IPS-18c (cell line): Measurements from ENCODE around the gene SLC15A1.
"Not testable (repeated sequence)": the region's sequence is repeated elsewhere in the genome, so short reads cannot be mapped to it uniquely, and the experiment has no call there.

Experiments
- H3K4me3 ChIP-seq: 2 replicates; pipeline ENCODE4 v1.7.0; 2013; ENCODE audit warnings: low read depth, mild to moderate bottlenecking, low read length, moderate library complexity; ENCODE audit not compliant: insufficient read depth
- H3K9me3 ChIP-seq: one replicate; pipeline ENCODE4 v1.6.1; 2013; ENCODE audit warnings: mild to moderate bottlenecking, low read length, moderate library complexity; ENCODE audit not compliant: control insufficient read depth, insufficient read depth

The SLC15A1 gene

DNA sequence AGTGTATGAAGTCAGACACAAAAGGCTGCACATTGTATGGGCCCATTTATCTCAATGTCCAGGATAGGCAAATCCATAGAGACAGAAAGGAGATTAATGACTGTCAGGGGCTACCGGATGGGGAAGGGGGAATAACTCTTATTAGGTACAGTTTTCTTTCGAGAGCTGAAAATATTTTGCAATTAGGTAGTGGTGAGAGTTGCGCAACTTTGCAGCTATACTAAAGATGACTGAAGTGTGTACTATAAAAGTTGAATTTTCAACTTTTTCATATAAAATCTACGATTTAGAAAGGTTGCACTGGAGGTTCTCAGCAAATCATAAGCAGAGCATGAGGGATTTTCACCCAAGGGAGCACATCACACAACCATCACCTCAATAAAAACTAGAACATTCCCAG, 16.1 kb upstream of the SLC15A1 start:
- Histone ChIP-seq H3K9me3 (peaks cover 3% of the 10 kb centered on the region), H3K4me3 (no peak overlapping the region)

DNA sequence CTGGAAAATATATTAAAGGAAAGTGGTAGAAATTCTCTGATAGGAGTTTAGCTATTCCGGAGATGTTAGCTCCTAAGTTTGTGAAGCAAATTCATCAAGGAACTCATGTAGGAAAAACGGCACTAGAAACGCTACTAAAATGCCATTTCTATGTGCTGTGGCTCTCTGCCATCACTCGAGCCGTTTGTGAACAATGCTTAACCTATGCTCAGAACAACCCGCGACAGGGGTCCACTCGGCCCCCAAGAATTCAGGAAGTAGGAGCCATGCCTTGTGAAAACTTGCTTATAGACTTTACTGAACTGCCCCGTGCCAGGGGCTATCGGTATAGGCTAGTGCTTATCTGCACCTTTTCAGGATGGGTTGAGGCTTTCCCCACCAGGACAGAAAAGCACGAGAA, 14.2 kb upstream of the SLC15A1 start:
- Histone ChIP-seq H3K9me3 (peaks cover 3% of the 10 kb centered on the region), H3K4me3 (no peak overlapping the region)

DNA sequence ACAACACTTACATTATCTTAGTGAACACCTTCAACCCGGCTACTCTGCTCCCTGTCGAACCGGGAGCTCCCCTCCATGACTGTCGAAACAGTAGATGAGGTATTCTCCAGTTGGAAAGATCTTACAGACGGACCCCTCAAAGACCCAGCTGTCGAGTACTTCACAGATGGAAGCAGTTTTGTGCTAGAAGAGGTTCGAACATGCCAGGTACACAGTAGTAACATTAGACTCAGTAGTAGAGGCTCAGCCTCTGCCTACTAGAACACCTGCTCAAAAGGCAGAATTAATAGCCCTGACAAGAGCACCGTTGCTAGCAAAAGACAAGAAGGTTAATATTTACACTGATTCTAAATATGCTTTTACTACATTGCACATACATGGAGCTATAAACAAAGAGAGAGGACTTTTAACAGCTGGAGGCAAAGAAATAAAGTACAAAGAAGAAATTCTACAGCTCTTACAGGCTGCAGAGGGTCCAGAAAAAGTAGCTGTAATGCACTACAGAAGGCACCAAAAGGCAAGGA, 13.6 kb upstream of the SLC15A1 start:
- Histone ChIP-seq H3K4me3 (no peak overlapping the region), H3K9me3 (peaks cover 3% of the 10 kb centered on the region)

DNA sequence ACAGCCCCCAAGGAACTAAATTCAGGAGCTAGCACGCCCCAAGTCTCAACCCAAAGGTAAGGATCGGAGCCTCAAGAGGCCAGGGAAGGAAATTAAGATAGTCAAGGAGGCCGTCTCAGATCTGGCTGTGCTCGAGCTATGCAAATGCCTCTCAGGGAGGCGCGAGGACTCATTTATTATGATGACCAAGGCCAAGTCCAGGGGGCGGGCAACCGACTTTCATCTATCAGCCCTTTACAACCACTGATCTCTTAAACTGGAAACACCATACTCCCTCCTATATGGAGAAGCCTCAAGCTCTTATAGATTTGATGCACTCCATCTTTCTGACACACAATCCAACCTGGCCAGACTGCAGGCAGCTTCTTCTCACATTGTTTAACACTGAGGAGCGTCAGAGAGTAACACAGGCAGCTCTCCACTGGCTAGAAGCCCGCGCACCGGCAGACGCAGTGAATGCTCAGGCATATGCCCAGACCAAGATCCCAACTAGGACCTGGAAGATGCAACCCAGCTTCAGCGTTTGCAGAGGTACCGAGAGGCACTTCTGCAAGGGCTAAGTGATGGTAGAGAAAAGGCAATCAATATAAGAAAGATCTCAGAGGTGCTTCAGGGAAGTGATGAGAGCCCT, 9.6 kb upstream of the SLC15A1 start:
- no peak overlapping the region for H3K4me3 ChIP-seq
- H3K9me3 ChIP-seq, result no peaks in the 10 kb centered on the region

DNA sequence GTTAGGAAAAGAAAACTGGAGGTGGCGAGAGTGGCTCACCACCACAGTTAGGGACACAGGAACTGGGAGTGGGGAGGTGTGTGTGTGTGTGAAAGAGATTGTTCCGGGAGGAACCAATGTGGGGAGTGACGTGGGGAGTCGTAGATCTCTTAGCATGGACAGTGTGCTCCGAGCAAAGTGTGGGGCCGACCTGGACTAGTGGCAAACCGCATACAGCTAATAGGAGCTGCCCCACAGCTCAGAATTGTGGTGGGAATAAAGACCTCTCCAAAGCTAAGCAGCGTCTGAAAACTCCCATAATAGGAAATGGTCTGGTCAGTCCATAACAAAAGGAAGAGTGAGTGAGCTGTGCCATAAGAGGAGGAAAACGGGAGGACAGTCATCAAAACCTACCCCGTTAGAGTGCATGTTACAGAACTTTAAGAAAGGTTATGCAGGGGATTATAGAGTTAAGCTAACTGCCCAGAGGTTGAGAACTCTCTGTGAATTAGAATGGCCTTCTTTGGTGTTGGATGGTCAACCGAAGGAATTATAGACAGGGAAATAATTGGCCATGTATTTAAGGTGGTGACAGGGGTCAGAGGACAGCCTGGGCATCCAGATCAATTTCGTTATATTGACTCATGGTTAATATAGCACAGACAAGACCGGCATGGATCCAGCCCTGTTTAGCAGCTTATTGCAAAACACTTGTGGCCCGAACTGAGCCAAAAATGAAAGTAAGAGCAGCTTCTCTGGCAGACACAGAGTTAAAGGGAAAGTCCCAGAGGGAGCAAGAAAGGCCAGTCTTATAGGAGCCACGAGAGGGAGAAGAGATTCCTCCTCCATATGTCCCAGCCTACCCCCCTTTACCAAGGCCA, 8.9 kb upstream of the SLC15A1 start:
- H3K9me3 ChIP-seq, result no peaks in the 10 kb centered on the region
- H3K4me3 ChIP-seq, result no peak overlapping the region

DNA sequence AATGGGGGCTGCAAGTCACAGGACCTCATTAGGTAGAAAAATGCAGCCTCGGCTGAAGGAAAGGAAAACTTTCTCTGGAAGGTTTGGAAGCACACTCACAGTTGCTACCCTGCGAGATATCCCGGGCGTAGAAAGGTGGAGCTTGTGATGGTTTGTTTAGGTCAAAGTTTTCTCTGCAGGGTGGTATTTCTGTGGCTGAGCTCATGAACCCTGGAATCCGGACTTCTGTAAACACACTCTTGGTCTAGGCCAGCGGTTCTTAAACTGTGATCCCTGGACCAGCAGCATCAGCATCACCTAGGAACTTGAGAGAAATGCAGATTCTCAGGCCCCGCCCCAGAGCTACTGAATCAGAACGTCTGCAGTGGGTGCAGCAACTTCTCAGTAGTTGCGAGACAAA, 3.3 kb upstream of the SLC15A1 start:
- no peak overlapping the region for H3K4me3 ChIP-seq
- H3K9me3 ChIP-seq, result peaks cover 4% of the 10 kb centered on the region

DNA sequence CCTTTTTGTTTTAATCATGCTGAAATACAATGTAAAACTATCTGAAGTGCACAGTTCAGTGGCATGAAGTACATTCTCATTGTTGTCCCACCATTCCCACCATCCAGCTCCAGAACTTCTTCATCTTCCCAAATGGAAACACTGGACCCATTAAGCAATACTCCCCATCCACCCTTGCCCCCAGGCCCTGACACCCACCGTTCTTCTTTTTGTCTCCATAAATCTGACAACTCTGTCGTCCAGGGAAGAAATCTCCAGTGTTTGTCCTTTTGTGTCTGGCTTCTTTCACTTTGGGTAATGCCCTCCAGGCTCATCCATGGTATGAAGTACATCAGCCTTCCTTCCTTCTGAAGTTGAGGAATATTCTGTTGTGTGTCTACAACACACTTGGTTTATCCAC, 2.6 kb upstream of the SLC15A1 start:
- Histone ChIP-seq H3K4me3 (no peak overlapping the region), H3K9me3 (peaks cover 4% of the 10 kb centered on the region)

DNA sequence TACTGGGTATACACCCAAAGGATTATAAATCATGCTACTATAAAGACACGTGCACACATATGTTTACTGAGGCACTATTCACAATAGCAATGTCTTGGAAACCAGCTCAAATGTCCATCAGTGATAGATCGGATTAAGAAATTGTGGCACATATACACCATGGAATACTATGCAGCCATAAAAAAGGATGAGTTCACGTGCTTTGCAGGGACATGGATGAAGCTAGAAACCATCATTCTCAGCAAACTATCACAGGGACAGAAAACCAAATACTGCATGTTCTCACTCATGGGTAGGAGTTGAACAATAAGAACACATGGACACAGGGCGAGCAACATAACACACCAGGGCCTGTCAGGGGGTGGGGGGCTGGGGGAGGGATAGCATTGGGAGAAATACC, 2.0 kb upstream of the SLC15A1 start:
- not testable (repeated sequence) for H3K4me3 ChIP-seq

DNA sequence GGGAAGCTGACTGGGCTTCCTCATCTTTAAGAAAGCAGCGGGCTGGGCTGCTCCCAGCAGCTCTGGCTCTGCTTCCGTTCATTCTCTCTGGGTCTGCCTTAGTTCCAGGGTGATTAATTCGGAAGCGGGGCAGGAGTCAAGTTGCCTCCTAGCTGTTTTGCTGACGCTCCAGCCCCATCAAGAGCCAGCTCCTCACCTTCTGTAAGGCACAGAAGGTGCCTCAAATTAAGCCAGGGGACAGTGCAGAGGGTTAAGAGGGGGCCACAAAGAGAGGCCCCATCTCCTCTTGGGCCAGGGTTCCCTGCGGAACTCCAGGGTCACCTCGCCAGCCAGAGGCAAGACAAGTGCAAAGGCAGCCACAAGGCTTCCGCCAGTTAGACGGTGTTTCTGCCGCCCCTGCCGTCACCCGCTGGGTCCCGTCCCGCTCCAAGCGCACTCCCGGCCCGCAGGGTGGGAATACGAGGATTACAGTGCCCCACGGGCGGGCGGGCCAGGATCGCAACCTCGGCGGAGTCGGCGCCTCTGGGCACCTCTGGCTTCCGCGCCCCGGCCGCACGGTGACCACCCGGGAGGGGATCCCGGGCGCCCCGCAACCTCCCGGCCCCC, 508 bp downstream of the SLC15A1 start:
- Histone ChIP-seq H3K4me3 (peak overlapping the region; percentile 56), H3K9me3 (peaks cover 4% of the 10 kb centered on the region)

More for the DNA sequence above, 2.0 kb upstream of the SLC15A1 start:
- not testable (repeated sequence) for H3K9me3 ChIP-seq

DNA sequence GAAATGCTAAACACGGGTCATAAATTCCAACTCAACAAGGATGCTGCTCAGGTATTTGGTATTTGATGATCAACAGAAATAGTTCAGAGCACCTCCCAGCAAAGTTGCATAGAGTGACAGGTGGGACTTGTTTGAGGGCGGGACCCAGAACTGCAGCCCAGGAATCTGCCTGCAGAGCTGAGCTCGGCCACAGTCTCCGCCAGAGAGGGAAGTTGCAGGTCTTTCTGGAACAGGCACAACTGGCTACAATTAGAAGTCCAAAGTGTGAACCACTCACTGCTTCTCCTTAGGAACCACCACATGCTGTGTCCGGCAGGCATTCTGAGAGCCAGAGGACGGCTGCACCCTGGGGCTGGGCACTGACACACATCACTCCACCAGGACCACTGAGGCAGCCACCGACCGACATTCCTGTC, 1.1 kb downstream of the SLC15A1 start:
- peak overlapping the region; percentile 56 for H3K4me3 ChIP-seq
- peaks cover 4% of the 10 kb centered on the region for H3K9me3 ChIP-seq

DNA sequence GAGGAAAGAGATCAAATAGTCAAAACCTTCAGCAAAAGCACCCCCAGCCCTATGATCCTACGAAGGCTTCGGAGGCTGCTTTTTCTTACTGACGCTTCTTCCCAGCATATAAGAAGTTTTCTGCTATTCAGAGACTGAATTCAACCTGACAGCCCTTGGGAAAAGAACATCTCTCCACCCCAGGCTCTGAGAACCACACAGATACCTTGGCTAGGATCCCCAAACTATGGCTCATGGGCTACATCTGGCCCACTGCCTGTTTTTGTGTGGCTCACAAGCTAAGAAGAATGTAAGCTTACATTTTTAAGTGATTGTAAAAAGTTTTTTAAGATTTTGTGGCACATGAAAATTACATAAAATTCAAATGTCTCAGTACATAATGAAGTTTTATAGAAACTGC, 3.0 kb downstream of the SLC15A1 start:
- H3K4me3 ChIP-seq, result no peak overlapping the region
- H3K9me3 ChIP-seq, result peaks cover 4% of the 10 kb centered on the region

DNA sequence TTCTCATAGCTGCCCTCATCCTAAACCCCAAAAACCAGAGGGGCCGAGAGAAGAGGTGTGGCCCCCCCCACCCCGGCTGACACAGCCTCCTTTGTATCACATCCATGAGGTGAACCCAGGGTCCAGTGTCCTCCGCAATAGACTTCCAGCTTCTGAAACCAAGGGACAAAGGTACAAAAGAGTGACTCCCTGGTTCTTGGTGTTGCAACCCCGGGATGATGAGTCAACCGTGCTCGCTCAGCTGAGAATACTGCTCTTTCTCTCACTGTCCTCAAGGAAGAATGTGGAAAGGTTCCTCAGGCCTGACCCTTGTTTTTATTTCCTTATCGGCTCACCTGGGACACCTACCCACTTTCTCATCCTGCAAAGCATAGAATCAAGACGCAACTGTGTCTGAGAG, 5.5 kb downstream of the SLC15A1 start:
- no peak overlapping the region for H3K4me3 ChIP-seq
- H3K9me3 ChIP-seq, result no peaks in the 10 kb centered on the region

DNA sequence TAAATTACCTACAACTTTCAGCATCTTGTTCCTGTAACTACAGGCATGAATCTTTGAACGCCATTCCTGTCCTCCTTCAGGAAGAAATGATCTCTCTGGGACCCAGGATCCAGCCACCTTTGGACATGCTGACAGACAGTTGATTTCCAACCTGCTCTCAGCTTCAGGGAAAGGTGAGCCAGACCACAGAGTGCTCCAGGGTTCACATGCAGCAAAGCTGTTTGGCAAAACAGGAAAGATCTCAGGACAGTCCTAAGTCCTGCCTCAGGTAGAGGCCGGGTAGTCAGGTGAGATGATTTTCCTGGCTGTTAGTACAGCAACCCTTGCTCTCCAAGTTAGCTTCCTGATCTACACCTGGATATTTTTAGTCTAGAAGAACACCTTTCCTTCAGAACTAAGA, 9.1 kb downstream of the SLC15A1 start:
- H3K4me3 ChIP-seq, result no peak overlapping the region
- H3K9me3 ChIP-seq, result peaks cover 14% of the 10 kb centered on the region

DNA sequence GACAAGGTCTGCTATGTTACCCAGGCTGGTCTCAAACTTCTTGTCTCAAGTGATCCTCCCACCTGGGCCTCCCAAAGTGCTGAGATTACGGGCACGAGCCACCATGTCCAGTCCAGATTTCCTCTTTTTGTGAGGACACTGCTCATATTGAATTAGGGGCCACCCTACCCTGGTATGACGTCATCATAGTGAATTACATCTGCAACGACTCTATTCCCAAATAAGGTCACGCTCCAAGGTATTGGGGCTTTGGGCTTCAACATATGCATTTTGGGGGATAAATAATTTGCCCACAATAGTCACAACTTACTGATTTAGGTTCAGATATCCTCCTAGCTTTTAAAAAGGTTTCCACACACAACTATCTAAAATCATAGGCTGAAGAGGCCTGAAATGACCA, 9.5 kb downstream of the SLC15A1 start:
- H3K9me3 ChIP-seq, result peaks cover 17% of the 10 kb centered on the region
- no peak overlapping the region for H3K4me3 ChIP-seq

DNA sequence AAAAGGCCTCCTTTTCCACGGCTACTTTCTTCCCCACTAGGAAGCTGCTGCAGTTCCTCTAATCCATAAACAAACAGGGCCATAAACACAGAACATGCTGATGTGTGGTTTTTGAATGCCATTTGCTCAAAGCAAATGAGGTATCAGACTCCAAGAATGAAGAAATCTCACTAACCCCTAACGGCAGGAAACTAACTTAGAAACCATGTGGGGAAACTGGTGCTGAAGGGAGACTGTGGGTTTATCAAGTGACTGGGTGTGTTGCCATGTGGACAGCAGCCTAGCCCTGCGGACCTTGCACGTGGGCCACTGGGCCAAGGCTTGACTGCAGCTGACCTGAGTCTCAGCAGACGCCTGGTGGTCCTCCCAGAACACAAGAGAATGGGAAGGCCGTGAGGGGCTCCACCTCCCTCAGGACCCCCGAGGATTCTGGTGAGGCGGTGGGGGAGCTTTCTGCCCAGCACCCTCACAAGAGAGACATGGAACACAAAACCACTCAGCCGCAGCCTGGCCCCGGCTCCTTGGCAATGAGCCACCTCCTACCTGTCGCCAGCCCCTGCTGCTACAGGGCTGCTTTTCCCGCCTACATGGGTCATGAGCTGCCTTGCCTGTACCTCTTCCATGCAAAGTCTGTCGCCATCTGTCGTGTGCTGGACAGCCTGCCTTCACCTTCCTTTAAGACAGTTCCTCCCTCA, 10.6 kb downstream of the SLC15A1 start:
- Histone ChIP-seq H3K4me3 (no peak overlapping the region), H3K9me3 (peaks cover 22% of the 10 kb centered on the region)

DNA sequence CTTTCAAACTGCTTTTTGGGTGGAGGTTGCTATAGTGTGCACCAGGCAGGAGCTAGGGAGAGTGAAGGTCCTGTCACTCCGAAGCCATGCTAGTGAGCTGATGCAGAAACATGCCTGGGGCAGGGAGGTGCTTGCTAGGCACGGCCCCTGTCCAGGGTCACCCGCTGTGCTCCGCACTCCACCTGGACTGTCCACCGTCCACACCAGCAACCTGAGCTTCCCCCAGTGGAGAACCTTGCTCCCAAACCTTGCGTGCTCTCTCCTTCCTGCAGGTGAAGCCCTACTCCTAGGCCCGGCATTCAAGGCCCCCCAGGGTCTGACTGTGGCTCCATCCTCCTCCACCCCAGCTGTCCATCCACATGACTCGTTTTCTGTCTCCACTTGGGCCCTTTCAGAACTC, 12.3 kb downstream of the SLC15A1 start:
- H3K9me3 ChIP-seq, result peaks cover 22% of the 10 kb centered on the region
- H3K4me3 ChIP-seq, result no peak overlapping the region

DNA sequence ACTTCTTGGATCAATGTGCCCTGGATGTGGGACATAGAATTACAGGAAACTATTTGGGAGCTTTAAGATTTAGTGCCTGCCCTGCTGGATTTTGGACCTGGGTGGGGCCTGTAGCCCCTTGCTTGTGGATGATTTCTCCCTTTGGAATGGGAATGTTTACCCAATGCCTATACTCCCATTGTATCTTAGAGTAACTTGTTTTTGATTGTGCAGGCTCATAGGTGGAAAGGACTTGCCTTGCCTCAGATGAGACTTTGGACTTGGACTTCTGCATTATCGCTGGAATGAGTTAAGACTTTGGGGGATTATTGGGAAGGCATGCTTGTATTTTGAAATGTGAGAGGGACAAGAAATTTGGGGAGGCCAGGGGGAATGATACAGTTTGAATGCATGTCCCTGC, 13.5 kb downstream of the SLC15A1 start:
- Histone ChIP-seq H3K4me3 (no peak overlapping the region), H3K9me3 (peaks cover 22% of the 10 kb centered on the region)
